Testis (tissue), 2 donors: ENCODE results near the gene FAM237B.

Source experiments
- CTCF ChIP-seq, 3 experiments: fragments of 450-650 bp in 2 of 3; fragments of 200-600 bp in 1 of 3; sonication (generic) in 1 of 3; IDR thresholded peaks; one replicate each; pipeline ENCODE4 v1.5.1; 2016 to 2019; ENCODE audit warnings: antibody characterized with exemption in 3 of 3, mild to moderate bottlenecking in 2 of 3, moderate library complexity in 1 of 3
- POLR2A ChIP-seq: fragments of 450-650 bp; IDR thresholded peaks from one replicate; pipeline ENCODE4 v1.6.1; 2017; ENCODE audit warnings: antibody characterized with exemption, mild to moderate bottlenecking, moderate library complexity

- TF ChIP-seq CTCF (IDR thresholded peaks at IDR 0.05) (no peak), POLR2A (no peak)
Measured at GRCh38 chr7:90337106-90337505, 16.0 kb upstream of the FAM237B start.
